Tongue (tissue), 2 donors: ENCODE data around the gene SETMAR. TPM values are rescaled to one million over a fixed set of nuclear protein-coding genes. Genes with fewer than 3 reads are reported as not detected.
"Not testable (repeated sequence)": the region's sequence is repeated elsewhere in the genome, so short reads cannot be mapped to it uniquely, and the experiment has no call there.

ENCODE experiments used
- DNase-seq: peaks from one replicate; pipeline ENCODE4 v3.0.0-alpha.2; 2015
- total RNA-seq: library from RNA; depleted of rRNA; stranded (reverse); fragments of >200 nt; gene quantifications from one replicate; pipeline ENCODE4 v1.2.3, GENCODE V29; 2014

The SETMAR gene
- total RNA-seq, 1 donor from 2014 or later, result 14.7 TPM

DNA sequence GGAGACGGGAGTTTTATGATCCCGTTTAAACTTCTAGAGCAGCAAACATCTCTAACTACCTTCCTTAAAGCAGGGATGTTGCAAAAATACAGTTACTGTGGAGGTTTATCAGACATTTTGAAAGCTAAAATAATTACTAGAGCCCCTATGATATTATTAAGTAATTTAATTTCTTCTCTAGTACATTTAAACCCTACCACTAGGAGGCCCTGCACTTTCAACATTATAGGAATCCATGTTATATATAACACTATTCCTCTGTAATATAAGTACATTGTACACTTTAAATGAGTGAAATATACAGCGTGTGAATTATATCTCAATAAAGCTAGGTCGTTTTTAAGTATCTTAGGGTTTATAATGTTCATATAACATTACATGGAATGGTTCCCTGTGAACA is 11.5 kb downstream of the SETMAR start:
- no peak for DNase-seq

DNA sequence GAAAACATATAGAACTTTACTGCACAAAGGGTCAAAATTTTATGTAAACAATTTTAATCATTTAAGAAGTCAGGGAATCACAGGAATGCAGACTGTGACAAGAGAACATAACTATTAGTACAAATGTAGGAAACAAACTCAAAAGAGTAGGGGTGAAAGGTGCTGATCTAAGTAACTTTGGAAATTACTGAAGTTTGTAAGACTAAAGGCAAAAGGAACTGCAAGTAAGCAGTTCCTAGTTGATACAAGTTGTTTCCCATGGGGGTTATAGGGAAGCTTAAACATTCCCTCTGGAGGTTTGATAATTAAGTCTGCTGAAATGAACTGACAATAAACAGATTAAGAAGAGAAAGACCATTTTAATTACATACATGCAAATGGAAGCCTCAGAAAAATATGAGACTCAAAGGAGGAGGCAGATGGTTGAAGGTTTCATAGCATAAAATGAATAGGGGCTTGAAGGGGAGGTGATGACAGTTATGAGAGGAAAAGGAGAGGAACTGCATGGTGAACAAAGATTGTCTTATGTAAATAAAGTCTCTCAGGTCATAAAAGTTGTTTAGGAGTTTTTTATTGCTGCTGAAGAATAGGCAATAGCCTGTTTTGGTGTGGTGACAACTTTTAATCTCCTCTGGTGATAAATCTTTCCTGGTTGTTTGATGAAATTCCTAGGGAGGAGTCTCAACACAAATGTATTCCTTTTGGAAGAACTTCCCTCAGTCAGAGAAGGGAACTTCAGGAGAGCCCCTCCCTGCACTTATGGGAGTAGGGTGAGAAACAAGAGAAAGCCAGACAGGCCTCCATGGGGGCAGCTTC is 17.1 kb downstream of the SETMAR start:
- DNase-seq, result no peak

DNA sequence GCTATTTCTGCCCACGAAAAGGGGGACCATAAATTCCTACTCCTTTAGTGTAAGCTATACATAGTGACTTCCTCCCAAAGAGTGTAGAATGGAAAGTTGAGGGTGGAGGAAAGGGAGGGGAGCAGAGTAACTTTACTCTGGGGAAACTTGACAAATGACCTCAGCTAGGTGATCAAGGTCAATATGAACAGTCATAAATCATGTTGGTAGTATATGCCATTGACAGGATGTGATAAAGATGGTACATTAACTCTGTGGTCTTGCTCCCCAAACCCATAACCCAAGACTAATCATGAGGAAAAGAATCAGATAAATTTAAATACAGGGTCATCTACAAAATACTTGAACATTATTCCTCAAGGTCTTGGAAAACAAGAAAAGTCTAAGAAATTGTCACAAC is 18.6 kb downstream of the SETMAR start:
- DNase-seq, result no peak

DNA sequence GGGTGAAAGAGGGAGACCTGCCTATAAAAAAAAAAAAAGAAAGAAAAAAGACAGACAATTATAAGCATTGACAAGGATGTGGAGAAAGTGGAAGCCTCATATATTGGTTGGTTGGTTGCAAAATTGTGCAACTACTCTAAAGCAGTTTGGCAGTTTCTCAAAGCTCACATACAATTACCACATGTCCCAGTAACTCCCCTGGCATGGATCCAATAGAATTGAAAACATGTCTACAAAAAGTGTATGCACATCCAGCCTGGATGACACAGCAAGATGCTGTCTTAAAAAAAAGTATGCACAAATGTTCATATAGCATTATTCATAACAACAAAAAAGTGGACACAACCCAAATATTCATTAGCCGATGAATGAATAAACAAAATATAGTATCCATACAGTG is 19.5 kb downstream of the SETMAR start:
- peak; percentile 30 for DNase-seq

DNA sequence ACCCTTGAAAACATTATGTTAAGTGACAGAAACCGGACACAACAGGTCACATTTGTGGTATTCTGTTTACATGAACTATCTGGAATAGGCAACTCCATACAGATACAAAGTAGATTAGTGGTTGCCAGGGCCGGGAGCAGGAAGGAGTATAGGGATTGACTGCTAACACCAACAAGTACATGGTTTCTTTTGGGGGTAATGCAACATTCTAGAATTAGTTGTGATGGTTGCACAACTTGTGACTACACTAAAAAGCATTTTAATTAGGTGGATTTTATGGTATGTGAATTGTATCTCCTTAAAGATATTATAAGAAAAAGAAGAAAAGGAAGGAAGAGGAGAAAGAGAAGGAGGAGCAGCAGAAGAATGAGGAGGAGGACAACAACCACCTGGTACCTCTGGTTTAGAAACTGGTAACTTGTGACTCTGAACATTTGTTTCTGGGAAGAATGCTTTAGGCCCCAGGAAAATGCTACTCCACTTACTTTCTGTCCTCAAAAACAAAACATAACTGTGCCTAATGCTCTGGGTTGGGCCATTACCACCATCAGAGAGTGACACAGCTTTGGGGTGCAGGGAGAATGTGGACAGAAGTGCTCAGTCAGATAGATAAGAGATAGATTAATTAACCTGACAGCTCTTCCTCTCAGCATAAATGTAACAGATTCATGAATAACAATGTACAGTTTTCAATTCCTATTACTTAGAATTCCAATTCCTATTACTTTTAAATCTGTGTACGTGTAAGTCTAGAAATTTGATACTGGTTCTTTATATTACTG is 20.3 kb downstream of the SETMAR start:
- DNase-seq, result no peak

DNA sequence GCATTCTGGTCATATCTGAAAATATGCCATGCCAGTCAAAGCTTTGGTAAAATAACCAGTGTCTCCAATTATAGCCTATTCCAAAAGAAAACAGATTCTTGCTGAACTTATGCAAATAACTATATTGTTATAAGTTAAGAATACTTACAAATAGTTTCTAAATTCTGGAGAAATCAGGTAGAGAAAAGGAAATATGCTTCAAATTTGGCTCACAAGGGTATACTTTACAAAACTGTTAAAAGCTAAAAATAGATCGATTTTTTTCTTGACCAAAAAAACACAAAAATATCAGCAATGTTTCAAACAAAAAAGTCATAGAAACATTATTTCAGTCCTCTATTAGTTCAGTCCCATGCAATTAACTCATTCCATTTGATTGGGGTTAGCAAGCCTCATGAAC is 23.7 kb downstream of the SETMAR start:
- no peak for DNase-seq

DNA sequence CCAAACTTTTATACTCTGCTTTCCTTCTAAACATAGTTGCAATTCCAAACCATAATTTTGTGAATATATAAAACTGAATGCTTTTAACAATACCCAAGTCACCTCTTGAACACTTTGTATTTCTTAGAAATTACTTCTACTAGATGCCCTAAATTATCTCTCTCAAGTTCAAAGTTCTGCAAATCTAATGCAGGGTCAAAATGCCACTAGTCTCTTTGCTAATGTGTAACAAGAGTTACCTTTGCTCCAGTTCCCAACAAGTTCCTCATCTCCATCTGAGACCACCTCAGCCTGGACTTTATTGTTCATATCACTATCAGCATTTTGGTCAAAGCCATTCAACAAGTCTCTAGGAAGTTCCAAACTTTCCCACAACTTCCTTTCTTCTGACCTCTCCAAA is 26.6 kb downstream of the SETMAR start:
- DNase-seq, result not testable (repeated sequence)

DNA sequence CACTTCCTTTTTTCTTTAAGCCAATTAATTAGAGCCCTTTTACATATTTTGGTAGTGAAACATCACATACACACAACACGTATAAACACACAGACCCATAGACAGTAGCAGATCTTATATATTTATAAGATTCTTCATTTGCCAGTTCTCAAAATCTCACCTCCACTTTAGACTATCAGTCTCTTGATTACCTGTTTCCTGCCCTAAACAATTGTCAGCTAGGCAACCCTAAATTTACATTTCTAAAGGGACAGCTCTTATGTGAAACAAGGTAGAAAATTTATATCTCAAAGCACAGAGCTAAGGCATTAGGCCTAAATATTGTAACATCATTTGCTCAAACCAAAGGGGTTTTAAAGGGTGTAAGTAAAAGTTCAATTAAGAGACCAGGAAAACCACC is 28.9 kb downstream of the SETMAR start:
- no peak for DNase-seq

DNA sequence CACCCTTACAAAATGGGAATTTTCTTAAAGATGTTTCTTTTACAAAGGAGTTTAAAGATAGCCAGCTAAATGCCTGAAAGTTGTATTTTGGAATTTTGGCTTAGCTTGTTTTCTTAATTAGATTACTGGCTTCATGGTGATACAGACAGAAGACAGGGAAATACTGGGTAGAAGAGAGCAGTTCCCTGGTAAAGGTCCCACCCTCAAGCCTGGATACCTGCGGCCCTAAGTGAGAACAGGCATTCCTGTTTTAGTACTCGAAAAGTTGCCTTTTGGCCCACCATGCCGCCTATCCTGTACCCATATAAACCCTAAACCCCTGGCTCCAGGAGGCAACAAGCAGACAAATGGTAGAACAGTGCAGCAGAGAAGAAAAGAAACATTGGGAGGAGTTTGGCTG is 29.4 kb downstream of the SETMAR start:
- no peak for DNase-seq

DNA sequence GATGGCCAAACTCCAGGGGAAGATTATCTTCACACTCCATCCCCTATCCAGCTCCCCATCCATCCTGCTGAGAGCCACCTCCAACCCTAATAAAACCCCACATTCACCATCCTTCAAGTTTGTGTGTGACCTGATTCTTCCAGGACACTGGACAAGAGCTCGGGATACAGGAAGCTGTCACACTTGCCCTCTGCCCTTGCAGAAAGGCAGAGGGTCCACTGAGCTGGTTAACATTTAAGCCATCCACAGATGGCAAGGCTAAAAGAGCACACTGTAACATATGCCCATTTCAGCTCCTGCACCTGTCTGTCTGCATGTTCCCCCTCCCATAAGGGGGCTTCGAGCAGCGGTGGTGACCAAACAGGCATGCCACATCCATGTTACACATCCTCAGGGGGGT is 29.8 kb downstream of the SETMAR start:
- DNase-seq, result no peak

DNA sequence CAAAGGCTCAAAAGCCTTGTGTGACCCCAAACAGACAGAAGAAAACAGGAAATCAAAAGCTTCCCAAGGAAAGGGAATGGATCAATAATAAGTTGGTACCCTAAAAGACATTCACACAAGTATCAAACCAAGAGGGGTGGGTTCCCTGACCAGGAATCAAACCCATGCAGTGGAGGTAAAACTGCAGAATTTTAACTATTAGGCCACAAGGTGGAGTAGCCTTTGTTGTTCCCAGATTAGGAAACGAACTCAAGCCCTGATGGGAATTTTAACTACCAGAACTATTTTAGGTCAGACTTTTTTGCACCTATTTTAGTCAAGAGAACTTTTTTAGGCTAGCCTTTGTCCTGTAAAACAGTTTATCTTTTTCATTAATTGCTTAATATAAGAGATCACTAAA is 31.4 kb downstream of the SETMAR start:
- no peak for DNase-seq

DNA sequence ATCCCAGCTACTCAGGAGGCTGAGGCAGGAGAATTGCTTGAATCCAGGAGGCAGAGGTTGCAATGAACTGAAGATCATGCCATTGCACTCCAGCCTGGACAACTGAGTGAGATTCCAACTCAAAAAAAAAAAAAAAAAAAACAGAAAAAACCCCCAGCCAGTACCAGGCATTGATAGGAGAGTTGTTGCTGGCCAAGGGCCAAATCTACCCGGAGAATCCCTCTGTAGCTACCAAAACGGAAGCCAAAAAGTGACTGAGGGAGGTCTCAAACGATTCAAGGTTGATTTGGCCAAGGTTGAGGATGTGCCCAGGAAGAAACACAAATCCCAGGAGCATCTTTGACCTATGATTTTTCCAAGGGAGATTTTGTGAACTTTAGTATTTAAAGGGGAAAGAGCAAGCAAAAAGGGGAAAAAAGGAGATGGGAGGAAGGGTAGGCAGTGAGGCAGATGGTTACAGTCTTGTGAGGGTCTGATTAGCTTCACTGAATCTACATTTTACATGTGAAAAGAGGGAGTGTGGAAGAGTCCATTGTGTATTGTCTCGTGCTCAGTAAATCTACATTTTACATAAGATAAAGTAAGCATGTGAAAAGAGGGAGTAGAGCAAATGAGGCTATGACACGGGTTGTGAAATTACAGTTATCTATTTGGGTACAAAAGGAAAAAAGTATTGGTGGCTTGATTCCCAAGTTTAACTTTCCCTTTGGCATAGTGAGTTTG is 32.8 kb downstream of the SETMAR start:
- no peak for DNase-seq

DNA sequence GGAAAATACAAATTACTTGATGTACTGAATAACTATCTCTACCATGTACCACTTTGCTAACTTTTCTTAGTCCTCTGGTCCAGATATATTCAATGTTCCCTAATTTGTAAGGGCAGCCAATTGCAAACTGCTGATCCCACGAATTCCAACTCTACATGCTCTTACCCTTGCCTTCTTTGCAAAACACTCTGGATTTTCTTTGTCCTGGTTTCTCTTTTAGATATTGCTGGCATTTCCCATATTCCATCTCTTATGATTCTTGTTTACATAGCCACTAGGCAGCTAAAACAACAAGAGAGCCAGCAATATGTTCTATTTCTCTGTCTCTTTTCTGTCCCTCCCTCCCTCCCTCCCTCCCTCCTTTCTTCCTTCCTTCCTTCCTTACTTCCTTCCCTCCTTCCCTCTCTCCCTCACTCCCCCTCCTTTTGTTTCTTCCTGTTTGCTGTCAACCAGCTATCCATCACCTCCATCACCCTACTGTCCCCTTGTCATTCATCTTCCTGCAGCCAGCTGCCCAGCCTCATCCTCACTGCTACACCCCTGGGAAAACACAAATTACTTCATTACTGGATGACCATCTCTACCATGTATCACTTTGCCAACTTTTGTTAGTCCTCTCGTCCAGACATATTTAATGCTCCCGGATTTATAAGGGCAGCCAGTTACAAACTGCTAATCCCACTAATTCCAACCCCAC is 33.8 kb downstream of the SETMAR start:
- DNase-seq, result no peak

DNA sequence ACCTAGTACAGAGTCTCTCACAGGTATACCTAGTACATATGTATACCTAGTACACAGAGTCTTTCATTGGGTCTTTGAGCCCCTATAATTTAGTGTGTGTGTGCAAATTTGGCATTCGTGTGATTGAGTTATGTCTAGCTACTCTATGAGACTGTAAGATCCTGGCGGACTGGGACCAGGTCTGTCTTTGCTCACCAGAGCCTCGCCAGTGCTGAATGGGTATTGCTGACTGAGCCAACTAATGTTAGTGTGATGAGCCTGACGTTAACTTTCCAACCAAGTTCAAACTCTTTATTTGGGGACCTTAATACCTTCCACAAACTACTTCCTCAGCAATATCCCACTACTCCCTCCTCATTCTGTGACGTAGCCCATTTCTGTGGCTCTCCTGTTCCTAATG is 35.6 kb downstream of the SETMAR start:
- no peak for DNase-seq

DNA sequence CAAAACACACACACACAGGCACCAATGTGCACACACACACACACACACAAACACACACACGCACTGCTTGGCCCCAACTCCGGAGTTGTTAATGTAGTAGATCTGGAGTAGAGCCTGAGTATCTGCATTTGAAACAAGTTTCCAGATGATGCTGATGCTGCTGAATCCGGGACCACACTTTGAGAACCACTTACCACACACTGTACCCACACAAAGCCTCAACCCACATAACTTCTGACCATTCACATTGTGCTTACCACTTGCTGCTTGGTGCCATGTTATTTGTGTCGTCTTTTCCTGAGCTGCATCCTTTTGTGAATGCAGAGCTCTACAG is 36.9 kb downstream of the SETMAR start:
- DNase-seq, result no peak

DNA sequence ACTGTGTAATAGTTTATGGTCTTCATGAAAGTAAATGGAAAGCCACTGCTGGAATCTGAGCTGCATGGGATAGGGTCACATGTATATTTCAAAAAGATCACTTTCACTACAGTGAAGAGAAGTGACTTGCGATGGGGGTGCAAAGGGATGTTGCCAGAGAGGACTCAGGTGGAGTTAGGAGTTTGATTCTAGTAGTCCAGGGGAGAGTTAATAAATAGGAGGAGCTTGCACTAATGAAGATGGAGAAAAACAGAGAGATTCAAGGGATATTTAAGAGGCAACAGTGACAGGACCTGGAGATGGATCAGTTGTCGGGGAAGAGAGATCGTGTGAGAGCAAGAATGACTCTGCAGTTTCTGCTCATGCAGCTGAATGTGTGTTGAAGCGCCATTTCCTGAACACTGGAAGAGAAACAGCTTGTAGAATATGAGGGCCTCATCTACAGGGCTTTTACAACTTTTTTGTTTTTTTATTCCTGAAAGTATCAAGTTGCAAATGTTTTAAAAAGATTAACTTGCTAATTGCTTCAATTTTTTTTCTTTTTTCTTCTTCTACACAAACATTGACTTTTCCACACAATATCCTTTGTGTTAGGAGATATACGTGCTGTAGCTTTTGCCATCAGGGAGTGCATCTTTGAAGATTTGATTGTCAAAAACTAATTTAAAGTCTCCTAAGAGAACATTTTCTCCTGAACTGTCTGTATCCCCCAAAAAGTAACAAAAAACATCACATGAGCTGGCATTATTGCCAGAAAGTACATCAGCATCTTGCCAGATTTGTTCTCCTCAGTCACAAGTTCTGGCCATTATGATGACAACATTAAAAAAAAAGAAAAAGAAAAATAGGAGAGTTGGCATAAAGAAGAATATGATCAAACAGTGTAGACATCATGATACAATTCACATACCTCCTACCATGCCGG is 37.5 kb downstream of the SETMAR start:
- DNase-seq, result no peak

DNA sequence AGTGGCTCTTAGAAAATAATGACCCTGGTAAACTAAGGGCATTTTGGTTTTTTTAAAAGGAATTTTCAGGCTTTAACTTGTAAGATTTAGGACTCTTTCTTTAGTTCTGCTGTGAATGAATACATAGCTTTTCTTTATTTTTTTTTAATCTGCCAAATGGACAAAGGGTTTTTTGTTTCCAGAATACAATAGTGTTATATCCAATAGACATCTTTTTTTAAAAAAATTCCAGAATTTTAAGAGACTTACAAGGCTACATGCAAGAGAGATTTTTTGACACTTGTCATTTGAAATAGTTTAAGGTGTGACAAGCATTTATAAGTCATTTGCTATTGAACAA is 38.1 kb downstream of the SETMAR start:
- no peak for DNase-seq

DNA sequence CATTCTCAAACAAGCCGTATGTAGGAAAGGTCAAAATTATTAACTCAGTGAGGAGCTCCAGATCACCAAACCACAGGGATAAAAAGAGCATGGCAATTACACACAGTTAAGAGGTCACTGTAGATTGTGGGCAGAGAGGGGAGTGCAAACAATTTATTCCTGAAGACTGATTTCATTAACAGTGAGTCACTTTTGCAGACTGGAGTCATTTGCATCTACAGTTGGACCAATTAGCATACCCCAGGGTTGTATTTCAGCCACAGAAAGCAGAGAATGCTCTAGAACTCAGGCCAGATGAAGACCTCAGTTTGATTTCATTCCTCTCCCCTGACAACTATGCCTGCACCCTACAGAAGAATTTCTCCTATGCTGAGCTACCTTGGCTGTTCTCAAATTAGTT is 40.1 kb downstream of the SETMAR start:
- no peak for DNase-seq

DNA sequence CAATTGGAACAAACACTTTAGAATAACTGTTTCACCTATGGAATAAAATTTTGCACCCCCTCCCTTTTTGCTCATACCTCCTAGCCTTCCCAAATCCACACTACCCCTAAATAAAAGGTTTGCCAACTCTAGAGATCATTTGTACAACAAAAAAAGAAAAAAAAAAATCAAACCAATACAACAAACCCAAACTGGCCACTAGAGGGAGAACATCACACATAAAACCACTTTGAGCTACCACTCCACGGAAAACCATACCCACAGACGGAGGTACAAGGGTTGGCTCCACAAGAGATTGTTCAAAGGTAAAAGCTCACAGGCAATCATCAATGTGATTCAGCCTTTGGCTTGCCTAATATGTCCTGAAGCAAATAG is 47.6 kb downstream of the SETMAR start:
- peak; percentile 79 for DNase-seq

DNA sequence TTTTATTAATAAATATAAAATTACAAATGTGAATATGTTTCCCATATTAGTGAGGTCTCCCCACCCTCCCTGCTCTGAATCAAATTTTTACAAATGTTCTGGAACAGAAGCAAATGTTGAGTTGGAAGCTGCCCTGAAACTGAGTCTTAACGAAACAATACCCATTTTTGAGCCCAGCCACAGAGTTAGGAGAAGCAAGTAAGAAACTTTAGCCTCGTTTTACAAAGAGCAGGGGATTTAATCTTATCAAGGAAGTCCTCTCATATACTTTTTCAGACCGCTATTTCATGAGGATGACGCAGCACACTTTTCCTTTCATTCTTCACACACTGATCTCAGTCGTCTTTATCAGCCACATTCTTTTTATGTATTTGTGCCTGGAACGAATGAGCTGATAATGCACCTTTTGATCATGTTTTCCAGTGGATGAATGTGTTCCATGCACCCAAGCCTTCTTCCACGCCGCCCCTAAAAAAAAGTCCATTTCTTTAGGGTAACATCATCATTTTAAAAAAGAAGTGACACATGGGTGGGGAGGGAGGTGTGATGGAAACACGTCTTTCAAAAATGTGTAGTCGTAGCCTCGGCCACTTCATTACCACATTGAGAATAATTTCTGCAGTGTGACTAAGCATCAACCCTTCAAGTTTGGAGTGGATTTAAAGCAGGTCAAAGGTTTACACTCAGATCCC is 48.1 kb downstream of the SETMAR start:
- no peak for DNase-seq

DNA sequence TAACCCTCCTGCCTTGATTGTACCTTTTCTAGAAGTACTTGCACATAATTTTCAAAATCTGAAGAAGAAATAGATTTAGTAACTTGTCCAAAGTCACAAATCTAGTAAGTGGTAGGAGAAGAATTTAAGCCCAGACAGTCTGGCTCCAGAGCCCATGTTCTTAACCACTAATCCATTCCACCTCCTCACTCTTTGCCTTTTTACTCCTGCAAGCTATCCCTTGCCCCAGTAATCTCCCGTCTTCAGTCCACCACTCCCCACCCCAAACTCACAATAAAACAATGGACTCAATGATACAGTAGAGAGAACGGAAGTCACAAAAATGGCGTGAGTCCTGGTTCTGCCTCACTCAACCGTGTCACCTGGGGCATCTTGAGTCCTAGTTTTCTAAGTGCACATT is 48.7 kb downstream of the SETMAR start:
- DNase-seq, result no peak
